Measurements from ENCODE around the gene ZBTB7B.

Gene ZBTB7B

DNA sequence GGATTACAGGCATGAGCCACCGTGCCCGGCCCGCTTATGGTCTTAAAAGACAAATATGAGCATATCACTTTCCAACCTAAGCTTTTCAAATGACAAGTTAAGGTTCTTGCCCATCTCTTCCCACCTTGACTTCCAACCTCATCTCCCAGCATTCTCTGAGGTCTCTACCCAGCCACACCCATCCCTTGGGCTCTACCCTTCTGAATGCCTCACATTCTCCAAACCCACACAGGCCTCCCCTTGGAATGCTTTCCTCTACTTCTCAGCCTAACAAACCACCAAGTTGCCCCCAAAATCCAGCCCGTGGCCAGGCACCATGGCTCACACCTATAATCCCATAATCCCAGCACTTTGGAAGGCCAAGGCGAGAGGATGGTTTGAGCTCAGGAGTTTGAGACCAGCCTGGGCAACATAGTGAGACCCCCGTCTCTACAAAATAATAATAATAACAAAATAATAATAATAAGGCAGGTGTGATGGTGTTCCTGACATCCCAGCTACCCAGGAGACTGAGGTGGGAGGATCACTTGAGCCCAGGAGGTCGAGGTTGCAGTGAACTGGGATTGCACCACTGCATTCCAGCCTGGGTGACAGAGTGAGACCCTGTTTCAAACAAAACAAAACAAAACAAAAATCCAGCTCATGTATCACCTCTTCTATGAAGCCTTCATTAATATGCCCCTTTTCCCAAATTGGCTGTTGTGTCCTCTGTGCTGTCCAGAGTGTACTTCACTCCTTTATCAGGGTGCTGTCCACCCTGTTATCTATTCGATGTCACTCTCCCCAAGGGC lies 19.7 kb downstream of the ZBTB7B start:
- DNase-seq (ENCODE audit: low read depth) = no peak
- TF ChIP-seq, protein P1, sequence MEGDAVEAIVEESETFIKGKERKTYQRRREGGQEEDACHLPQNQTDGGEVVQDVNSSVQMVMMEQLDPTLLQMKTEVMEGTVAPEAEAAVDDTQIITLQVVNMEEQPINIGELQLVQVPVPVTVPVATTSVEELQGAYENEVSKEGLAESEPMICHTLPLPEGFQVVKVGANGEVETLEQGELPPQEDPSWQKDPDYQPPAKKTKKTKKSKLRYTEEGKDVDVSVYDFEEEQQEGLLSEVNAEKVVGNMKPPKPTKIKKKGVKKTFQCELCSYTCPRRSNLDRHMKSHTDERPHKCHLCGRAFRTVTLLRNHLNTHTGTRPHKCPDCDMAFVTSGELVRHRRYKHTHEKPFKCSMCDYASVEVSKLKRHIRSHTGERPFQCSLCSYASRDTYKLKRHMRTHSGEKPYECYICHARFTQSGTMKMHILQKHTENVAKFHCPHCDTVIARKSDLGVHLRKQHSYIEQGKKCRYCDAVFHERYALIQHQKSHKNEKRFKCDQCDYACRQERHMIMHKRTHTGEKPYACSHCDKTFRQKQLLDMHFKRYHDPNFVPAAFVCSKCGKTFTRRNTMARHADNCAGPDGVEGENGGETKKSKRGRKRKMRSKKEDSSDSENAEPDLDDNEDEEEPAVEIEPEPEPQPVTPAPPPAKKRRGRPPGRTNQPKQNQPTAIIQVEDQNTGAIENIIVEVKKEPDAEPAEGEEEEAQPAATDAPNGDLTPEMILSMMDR (conservative IDR thresholded peaks at IDR 0.05; ENCODE audit: low read depth, low read length) = no peak
- no peak overlapping the region for H3K4me3 ChIP-seq (ENCODE audit: low read depth, low read length)

- no peak overlapping the region for H3K4me3 ChIP-seq (ENCODE audit: low read depth, low read length)
- peak; percentile 18 for DNase-seq (ENCODE audit: low read depth)
- TF ChIP-seq, protein P1 (conservative IDR thresholded peaks at IDR 0.05; ENCODE audit: low read depth, low read length) = no peak
These were observed 20.3 kb downstream of the ZBTB7B start for GRCh38 chr1:155022927-155023236.

GRCh38 chr1:155023627-155024026 lies 21.0 kb downstream of the ZBTB7B start:
- no peak for DNase-seq (ENCODE audit: low read depth)
- TF ChIP-seq, protein P1 (conservative IDR thresholded peaks at IDR 0.05; ENCODE audit: low read depth, low read length) = no peak
- no peak overlapping the region for H3K4me3 ChIP-seq (ENCODE audit: low read depth, low read length)

DNA sequence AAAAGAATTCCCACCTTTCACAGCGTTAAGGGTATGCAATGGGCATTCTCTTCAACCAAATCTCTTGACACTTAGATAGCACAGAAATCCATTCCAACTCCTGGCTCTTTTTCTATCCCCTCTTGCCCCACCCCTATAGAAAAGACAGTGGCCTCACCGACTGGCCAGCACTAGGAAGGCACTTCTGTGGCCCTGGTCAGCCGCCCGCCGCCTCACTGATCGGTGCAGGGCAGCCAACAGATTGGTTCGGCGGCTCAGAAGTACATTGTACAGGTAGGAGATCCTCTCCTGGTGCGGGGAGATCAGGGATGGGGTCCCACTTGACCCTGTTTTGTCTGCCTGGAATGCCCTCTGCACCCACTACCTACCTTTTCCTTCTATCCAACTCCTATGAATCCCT lies 21.7 kb downstream of the ZBTB7B start:
- DNase-seq (ENCODE audit: low read depth) = no peak
- H3K4me3 ChIP-seq (ENCODE audit: low read depth, low read length) = no peak overlapping the region
- TF ChIP-seq, protein P1 (conservative IDR thresholded peaks at IDR 0.05; ENCODE audit: low read depth, low read length) = no peak

GRCh38 chr1:155026154-155026553 lies 23.6 kb downstream of the ZBTB7B start:
- DNase-seq (ENCODE audit: low read depth) = no peak
- TF ChIP-seq, protein P1 (conservative IDR thresholded peaks at IDR 0.05; ENCODE audit: low read depth, low read length) = no peak
- no peak overlapping the region for H3K4me3 ChIP-seq (ENCODE audit: low read depth, low read length)

GRCh38 chr1:155026588-155026987 lies 24.0 kb downstream of the ZBTB7B start:
- H3K4me3 ChIP-seq (ENCODE audit: low read depth, low read length) = no peak overlapping the region
- TF ChIP-seq, protein P1 (conservative IDR thresholded peaks at IDR 0.05; ENCODE audit: low read depth, low read length) = no peak
- DNase-seq (ENCODE audit: low read depth) = no peak
